Aorta (tissue), 5 donors: ENCODE measurements around the gene SERINC3. TPM values are rescaled to one million over a fixed set of nuclear protein-coding genes. Genes with fewer than 3 reads are reported as not detected.
A peak's percentile ranks its signal among the peaks of the same experiment; 100 is the strongest.

Experiments used
- ATAC-seq: fragments of 200-7000 bp; cut with Tn5 transposase; one replicate; pipeline ENCODE4 v1.9.1; 2022; ENCODE audit warnings: moderate library complexity; ENCODE audit not compliant: low FRiP score
- DNase-seq, 2 donors: peaks; one replicate each; pipeline ENCODE4 v3.0.0-alpha.2; 2020
- H3K27ac ChIP-seq, 2 donors: one replicate each; pipeline ENCODE4 v1.5.1; 2013; ENCODE audit warnings: low read length in 2 of 2, mild to moderate bottlenecking in 2 of 2, moderate library complexity in 2 of 2, control low read depth in 1 of 2, inconsistent platforms in 1 of 2, low read depth in 1 of 2
- H3K27me3 ChIP-seq, 2 donors: one replicate each; pipeline ENCODE4 v1.6.1; 2013; ENCODE audit warnings: control low read depth in 1 of 2, low read length in 1 of 2, mild to moderate bottlenecking in 1 of 2, moderate library complexity in 1 of 2; ENCODE audit not compliant: insufficient read depth in 2 of 2, control insufficient read depth in 1 of 2
- H3K36me3 ChIP-seq, 2 donors: one replicate each; pipeline ENCODE4 v1.6.1; 2013; ENCODE audit warnings: control low read depth in 1 of 2, low read length in 1 of 2, mild to moderate bottlenecking in 1 of 2; ENCODE audit not compliant: insufficient read depth in 2 of 2, control insufficient read depth in 1 of 2
- H3K4me1 ChIP-seq, 2 donors: one replicate each; pipeline ENCODE4 v1.6.1; 2013; ENCODE audit warnings: low read length in 2 of 2, control low read depth in 1 of 2, mild to moderate bottlenecking in 1 of 2, moderate library complexity in 1 of 2; ENCODE audit not compliant: insufficient read depth in 2 of 2, control insufficient read depth in 1 of 2
- H3K4me3 ChIP-seq, 2 donors: one replicate each; pipeline ENCODE4 v1.5.1; 2013; ENCODE audit warnings: low read length in 2 of 2, control low read depth in 1 of 2, mild to moderate bottlenecking in 1 of 2
- H3K9me3 ChIP-seq: one replicate; pipeline ENCODE4 v1.6.1; 2013; ENCODE audit warnings: mild to moderate bottlenecking, low read length; ENCODE audit not compliant: control insufficient read depth
- WGBS, 2 donors: extraction: QIAGEN DNeasy Blood & Tissue Kit; methylation state at CpG; one replicate each; pipeline ENCODE4 v1.1.7; 2013; 5-methylcytosine and 5-hydroxymethylcytosine counted together
- intact Hi-C, 2 donors: fragments of 100-400 bp; cut with DNase I; formaldehyde crosslinking; loops; one replicate each; pipeline versions ENCODE4 v1.14.2 to v1.15.0; 2022
- polyA plus RNA-seq, 2 donors: library from polyadenylated mRNA; stranded (reverse); fragments of 200-250 nt; gene quantifications; one replicate each; pipeline ENCODE4 v1.2.3, GENCODE V29; 2013
- total RNA-seq, 2 donors: library from RNA; stranded (reverse); fragmentation: NEBNext Ultra II Directional; extraction: Animal tissue kit (Norgen Biotek cat#: 25700); gene quantifications; one replicate each; pipeline ENCODE4 v1.2.1, GENCODE V29; 2021
- donor health status: healthy with polysubstance abuse.
- donor health status: Bipolar disorder and iron deficiency.
- donor health status: DM: no; HTN: no; CAD: no.
- donor health status: DM: no; HTN: no; CAD: no.
- donor health status: DM: yes; HTN: yes; CAD: no.

Gene SERINC3
- total and polyA plus RNA-seq, 4 donors, result 47.1 to 134 (median 104) TPM

- 64 to 72% methylated on average over 4 of the region's 4 CpGs for WGBS, 2 donors
- Histone ChIP-seq H3K27me3 (no peaks in the 10 kb centered on the region), H3K9me3 (no peaks in the 10 kb centered on the region), H3K4me3 (no peak overlapping the region), H3K4me1 (no peaks in the 10 kb centered on the region), H3K36me3 (no peaks in the 10 kb centered on the region), H3K27ac (no peak overlapping the region)
- intact Hi-C loops, result no loop called here
- no peak for DNase-seq
- ATAC-seq, result no peak
Observed at GRCh38 chr20:44541992-44542391, 20.1 kb upstream of the SERINC3 start.

- H3K36me3 ChIP-seq, result no peaks in the 10 kb centered on the region
- H3K4me3 ChIP-seq, result no peak overlapping the region
- peak; percentile 29 for ATAC-seq
- no peak for DNase-seq
- no peaks in the 10 kb centered on the region for H3K27me3 ChIP-seq
- no peaks in the 10 kb centered on the region for H3K9me3 ChIP-seq
- WGBS, 2 donors, result 56 to 58% methylated on average over 6 of the region's 6 CpGs
- no peak overlapping the region for H3K27ac ChIP-seq
- H3K4me1 ChIP-seq, result no peaks in the 10 kb centered on the region
- intact Hi-C loops, result no loop called here
Observed at GRCh38 chr20:44540834-44541233, 19.0 kb upstream of the SERINC3 start.

GRCh38 chr20:44537993-44538392 is 16.1 kb upstream of the SERINC3 start:
- no peak overlapping the region for H3K4me3 ChIP-seq
- H3K27ac ChIP-seq, result no peak overlapping the region
- H3K36me3 ChIP-seq, result no peaks in the 10 kb centered on the region
- ATAC-seq (no peak), DNase-seq (no peak)
- H3K4me1 ChIP-seq, result no peaks in the 10 kb centered on the region
- intact Hi-C loops, result no loop called here
- WGBS, 2 donors, result 42 to 53% methylated on average over 1 of the region's 1 CpG
- no peaks in the 10 kb centered on the region for H3K9me3 ChIP-seq
- H3K27me3 ChIP-seq, result no peaks in the 10 kb centered on the region

GRCh38 chr20:44536175-44536574 is 14.3 kb upstream of the SERINC3 start:
- Histone ChIP-seq H3K9me3 (no peaks in the 10 kb centered on the region), H3K4me1 (no peaks in the 10 kb centered on the region), H3K27ac (no peak overlapping the region), H3K27me3 (no peaks in the 10 kb centered on the region), H3K4me3 (no peak overlapping the region), H3K36me3 (no peaks in the 10 kb centered on the region)
- ATAC-seq (no peak), DNase-seq (no peak)
- WGBS, 2 donors, result 93 to 95% methylated on average over 3 of the region's 3 CpGs
- intact Hi-C loops, result no loop called here

GRCh38 chr20:44533928-44534327 is 12.1 kb upstream of the SERINC3 start:
- Histone ChIP-seq H3K27ac (no peak overlapping the region), H3K27me3 (no peaks in the 10 kb centered on the region), H3K9me3 (no peaks in the 10 kb centered on the region), H3K4me1 (no peaks in the 10 kb centered on the region), H3K36me3 (no peaks in the 10 kb centered on the region), H3K4me3 (no peak overlapping the region)
- ATAC-seq (no peak), DNase-seq (no peak)
- 84 to 87% methylated on average over 4 of the region's 4 CpGs for WGBS, 2 donors
- intact Hi-C loops, result loop anchor here (5.0 kb wide), 1 partner anchor 78 kb away; no protein-coding TSS in a partner anchor

- Histone ChIP-seq H3K4me1 (no peaks in the 10 kb centered on the region), H3K4me3 (no peak overlapping the region), H3K36me3 (no peaks in the 10 kb centered on the region), H3K9me3 (no peaks in the 10 kb centered on the region), H3K27ac (no peak overlapping the region), H3K27me3 (no peaks in the 10 kb centered on the region)
- intact Hi-C loops, result loop anchor here (5.0 kb wide), 1 partner anchor 79 kb away; no protein-coding TSS in a partner anchor
- DNase-seq (no peak), ATAC-seq (no peak)
- WGBS, 2 donors, result 86 to 93% methylated on average over 2 of the region's 2 CpGs
Observed at GRCh38 chr20:44532981-44533331, 11.1 kb upstream of the SERINC3 start.

GRCh38 chr20:44532259-44532980 is 10.6 kb upstream of the SERINC3 start:
- no peak for ATAC-seq
- WGBS, 2 donors, result 3 to 4% methylated on average over 11 of the region's 11 CpGs

GRCh38 chr20:44528309-44528708 is 6.4 kb upstream of the SERINC3 start:
- H3K4me1 ChIP-seq, result no peaks in the 10 kb centered on the region
- DNase-seq (no peak), ATAC-seq (no peak)
- H3K4me3 ChIP-seq, result no peak overlapping the region
- intact Hi-C loops, result loop anchor here in 1 of 2 donors (10.0 kb wide), 1 partner anchor 206 kb away; no protein-coding TSS in a partner anchor
- H3K36me3 ChIP-seq, result no peaks in the 10 kb centered on the region
- H3K9me3 ChIP-seq, result no peaks in the 10 kb centered on the region
- H3K27me3 ChIP-seq, result no peaks in the 10 kb centered on the region
- 69 to 74% methylated on average over 6 of the region's 6 CpGs for WGBS, 2 donors
- H3K27ac ChIP-seq, result no peak overlapping the region

More at GRCh38 chr20:44532259-44532980, 10.6 kb upstream of the SERINC3 start:
- DNase-seq, result no peak
- Histone ChIP-seq H3K27ac (peak overlapping the region in 1 of 2 donors; percentile 45), H3K4me1 (no peaks in the 10 kb centered on the region), H3K36me3 (no peaks in the 10 kb centered on the region), H3K27me3 (no peaks in the 10 kb centered on the region), H3K4me3 (peak overlapping the region; percentile 83 to 87), H3K9me3 (no peaks in the 10 kb centered on the region)
- intact Hi-C loops, result loop anchor here (5.0 kb wide), 1 partner anchor 80 kb away; no protein-coding TSS in a partner anchor

- 60 to 69% methylated on average over 4 of the region's 4 CpGs for WGBS, 2 donors
- no peak overlapping the region for H3K27ac ChIP-seq
- intact Hi-C loops, result loop anchor here in 1 of 2 donors (10.0 kb wide), 1 partner anchor 207 kb away; no protein-coding TSS in a partner anchor
- no peaks in the 10 kb centered on the region for H3K4me1 ChIP-seq
- no peaks in the 10 kb centered on the region for H3K36me3 ChIP-seq
- no peaks in the 10 kb centered on the region for H3K9me3 ChIP-seq
- H3K4me3 ChIP-seq, result no peak overlapping the region
- H3K27me3 ChIP-seq, result no peaks in the 10 kb centered on the region
- ATAC-seq, result no peak
- DNase-seq, result no peak
Observed at GRCh38 chr20:44527716-44528199, 5.9 kb upstream of the SERINC3 start.
